Myocyte (in vitro differentiated cells): ENCODE results near the gene TRIM14. TPM values are rescaled to one million over a fixed set of nuclear protein-coding genes. Genes with fewer than 3 reads are reported as not detected.
"Not testable (repeated sequence)": the region's sequence is repeated elsewhere in the genome, so short reads cannot be mapped to it uniquely, and the experiment has no call there.

Experiments
- DNase-seq: peaks from one replicate; pipeline ENCODE4 v3.0.0-alpha.2; 2012; ENCODE audit warnings: low read depth
- total RNA-seq: library from RNA; depleted of rRNA; stranded (reverse); fragments of >200 nt; gene quantifications from 2 replicates; pipeline ENCODE4 v1.2.3, GENCODE V29; 2014

TRIM14 gene
- total RNA-seq, 1 donor from 2014 or later: 4.6 TPM

DNA sequence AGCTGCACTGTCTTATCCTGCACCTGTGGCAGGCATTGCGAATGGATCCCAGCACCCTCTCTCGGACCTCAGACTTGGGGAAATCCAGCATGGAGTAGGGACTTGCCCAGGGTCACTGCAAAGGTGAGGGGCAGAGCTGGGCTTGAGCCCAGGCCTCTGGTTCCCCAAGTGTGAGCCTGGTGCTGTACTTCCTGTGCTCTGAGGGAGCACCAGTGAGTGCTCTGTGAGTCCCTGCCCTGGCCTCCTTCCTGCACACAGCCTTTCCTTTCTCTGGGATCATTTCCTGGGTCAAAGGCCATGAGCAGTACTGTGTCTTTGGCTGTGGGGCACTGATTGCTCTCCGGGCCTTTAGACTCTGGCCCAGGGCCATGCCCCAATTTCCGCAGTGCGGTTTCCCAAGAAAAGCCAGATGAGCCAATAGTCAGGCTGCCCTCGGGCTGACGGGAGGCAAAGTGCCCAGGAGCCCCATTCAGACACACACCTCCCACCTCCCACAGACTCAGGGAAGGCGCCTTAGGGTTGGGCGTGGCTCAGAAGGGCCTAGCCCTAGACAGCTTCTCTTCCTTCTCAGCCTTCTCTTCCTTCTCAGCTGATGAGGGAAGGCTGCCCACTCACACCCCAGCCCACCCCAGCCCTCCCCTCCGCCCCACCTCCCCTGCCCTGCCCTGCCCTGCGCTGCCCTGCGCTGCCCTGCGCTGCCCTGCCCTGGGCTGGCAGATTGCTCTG is 23.3 kb upstream of the TRIM14 start:
- DNase-seq: no peak

DNA sequence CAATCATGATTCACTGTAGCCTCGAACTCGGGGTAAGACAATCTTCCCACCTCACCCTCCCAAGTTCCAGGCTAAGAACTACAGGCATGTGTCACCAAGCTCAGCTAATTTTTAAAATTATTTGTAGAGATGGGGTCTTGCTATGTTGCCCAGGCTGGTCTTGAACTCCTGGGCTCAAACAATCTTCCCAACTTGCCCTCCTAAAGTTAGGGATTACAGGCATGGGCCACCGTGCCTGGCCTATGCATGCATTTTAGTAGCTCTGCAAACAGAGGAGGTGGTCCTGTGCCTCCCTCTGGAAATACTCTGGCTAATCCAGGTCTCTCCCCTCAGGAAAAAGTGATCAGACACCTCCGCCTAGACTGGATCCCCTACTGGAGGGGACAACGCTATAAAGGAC is 21.5 kb upstream of the TRIM14 start:
- no peak for DNase-seq

DNA sequence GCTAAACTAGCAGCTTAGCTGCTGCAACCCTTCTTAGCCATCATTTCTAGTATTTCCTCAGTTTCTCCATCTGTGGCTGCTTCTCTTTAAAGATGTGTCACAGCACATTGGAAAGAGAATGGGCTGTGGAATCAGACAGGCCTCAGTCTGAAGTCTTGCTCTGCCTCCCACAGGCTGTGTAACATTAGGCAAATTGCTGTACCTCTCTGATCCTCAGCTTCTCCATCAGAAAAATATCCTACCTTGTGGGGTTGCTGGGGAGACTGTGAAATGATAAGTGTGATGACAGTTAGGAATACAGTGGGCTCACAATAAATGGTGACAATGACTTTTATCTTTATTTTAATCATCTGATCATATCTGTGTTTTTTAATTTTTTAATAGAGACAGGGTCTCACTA is 17.5 kb upstream of the TRIM14 start:
- no peak for DNase-seq

DNA sequence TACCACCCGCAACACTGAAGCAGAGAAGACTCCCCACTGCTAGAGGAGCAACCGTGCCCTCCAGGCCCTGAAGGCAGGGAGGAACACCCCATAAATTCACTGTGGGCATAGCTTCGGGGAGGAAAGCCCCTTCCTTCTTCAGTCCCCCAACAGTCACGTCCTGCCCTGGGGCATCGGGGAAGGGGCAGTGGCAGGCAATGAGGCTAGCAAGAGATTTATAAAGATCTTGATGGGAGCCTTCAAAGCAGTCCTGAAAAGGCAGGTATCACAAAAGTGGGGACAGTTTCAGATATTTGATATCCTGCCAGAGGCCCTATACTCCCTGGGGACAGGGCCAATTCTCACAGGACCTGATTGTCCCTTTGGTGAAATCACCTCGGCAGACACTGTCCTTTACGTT is 16.9 kb upstream of the TRIM14 start:
- no peak for DNase-seq

DNA sequence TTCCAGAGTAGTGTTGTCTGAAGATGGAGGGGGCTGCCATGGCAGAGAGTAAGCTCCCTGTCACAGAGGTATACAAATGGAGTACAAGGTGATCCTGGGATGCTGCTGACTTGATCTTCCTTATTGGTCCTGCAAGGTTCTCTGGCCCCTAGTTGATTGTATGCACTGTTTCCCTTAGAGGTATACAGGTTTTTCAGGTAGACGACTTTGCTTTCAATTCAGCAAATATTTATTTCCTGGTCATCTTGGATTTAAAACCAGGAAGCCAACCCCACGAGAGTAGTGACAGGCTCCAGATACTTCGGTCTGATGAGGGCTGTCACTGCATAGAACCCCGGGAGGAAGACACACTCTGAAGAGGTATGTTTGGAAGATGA is 16.5 kb upstream of the TRIM14 start:
- no peak for DNase-seq

DNA sequence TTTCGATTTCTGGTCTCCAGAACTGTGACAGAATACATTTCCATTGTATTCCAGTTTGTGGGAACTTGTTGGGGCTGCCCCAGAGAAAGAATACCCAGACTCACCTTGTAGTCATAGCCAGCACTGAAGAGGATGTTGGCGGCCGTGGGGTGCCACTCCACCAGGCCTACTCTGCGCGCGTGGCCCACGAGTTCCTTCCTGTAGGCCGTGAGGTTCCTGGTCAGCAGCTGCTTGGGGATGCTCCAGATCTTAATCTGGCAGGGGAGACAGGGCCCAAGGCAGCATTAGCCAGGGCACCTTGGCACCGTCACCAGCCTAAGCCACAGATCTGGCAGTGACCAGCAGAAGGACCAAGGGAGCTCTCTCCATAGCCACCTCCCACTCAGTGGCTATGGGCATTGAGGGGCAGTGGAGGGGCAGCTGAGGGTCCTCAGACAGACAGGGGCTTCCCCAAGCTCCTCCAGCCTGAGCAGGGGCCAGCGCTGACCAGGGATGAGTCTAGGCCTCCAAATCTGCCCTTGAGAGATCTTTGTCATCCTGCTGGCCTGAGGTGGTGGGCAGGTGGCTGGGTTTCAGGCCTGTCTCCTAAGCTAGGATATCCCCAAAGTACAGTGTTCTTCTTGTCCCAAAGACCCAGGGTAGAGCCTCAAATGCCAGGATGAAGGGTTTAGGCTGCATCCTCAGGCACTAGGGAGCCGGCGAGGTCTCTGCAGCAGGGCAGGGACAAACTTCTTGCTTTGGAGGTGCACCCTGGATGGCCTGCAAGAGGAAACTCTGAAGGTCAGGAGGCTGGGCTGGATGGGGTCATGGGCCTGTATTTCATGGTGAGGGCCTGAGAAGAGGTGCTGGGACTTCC is 15.9 kb upstream of the TRIM14 start:
- no peak for DNase-seq

DNA sequence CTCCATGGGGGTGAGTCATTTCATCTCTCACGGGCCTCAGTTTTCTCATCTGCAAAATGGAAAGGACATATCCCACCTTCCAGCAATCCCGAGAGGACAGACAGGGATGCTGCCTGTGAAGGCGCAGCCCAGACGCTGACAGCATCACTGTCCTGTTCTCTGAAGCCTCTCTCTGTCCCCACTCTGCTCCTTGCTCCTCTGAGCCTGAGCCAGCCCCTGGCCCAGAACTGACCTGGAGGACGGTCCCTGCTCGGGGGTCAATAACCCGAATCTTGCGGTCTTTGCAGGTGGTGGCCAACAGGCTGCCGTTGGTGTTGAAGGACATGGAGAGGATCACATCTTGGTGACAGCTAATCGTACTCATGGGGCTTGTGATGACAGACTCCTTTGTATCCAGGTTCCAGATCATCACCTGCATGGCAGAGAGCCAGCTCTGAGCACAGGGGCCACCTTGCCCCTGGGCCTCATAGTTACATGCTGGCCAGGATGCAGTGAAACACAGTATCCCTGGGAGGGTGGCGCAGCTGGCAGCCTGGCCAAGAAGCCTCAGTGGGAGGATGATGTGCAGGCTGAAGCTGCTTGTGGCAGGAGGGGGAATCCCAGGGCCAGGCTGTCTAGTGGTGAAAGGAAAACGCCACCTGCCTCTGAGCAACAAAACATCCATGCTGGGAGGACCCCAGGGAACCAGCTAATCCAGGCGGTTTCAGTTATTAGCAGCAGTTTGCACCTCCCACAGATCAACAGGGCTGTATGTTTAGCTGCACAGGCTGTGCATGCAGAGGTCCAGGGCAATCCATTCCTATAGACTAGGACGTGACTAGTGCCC is 14.0 kb upstream of the TRIM14 start:
- DNase-seq: peak; percentile 57

DNA sequence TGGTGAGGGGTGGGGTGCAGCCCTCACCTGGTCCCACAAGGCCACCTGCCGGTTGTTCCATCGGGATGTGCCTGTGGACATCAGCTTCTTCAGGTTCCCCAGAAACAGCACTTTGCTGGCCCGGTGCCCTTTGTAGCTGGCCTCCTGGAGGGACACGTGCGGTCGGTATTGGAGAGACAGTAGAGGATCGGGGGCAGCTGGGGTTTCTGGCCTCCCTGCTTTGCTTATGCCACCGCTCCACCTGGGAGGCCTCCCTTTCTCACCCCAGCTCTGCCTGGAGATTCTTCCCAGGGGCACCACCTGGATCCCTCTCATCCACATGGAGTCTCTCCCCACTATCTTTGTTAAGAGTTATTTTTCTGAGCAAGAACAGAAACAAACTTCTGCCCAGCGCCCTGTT is 13.1 kb upstream of the TRIM14 start:
- no peak for DNase-seq

DNA sequence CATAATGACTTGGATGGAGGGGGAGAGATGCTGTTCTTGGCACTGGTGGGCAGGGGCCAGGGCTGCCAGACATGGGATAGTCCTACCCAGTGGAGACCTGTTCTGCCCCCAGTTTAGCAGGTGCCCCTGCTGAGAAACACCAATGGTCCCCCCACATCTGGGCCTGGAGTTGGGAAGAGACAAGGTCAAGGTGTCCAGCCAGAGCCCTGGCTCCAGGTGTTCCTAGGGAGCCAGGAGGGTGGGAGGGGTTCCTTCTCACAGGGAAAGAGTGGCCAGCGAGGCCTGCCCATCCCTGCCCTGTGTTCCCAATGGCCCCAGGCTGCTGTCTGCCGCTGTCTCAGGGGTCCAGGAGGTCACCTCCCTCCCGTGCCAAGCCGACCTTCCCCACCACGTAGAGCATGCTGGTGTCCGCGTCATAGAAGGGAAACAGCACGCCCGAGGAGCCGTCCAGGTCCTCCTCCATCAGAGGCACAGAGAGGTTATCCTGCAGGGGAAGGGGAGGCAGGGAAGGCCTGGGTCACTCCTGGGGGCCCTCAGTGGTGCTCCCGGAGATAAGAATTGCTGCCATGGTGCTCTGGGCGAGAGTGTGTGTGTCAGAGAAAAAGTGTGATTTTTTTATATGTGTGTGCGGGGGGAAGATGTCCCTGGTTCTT is 11.7 kb upstream of the TRIM14 start:
- no peak for DNase-seq

DNA sequence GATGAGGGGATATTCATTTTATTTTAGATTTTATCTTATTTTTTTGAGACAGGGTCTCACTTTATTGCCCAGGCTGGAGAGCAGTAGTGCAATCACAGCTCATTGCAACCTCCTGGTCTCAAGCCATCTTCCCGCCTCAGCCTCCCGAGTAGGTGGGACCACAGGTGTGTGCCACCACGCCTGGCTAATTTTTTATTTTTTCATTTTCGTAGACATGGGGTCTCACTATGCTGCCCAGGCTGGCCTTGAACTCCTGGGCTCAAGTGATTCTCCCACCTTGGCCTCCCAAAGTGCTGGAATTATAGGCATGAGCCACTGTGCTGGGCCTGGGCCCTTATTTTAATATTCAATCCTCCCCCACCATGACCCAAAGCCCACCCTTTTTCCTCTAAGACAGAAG is 11.0 kb upstream of the TRIM14 start:
- not testable (repeated sequence) for DNase-seq

DNA sequence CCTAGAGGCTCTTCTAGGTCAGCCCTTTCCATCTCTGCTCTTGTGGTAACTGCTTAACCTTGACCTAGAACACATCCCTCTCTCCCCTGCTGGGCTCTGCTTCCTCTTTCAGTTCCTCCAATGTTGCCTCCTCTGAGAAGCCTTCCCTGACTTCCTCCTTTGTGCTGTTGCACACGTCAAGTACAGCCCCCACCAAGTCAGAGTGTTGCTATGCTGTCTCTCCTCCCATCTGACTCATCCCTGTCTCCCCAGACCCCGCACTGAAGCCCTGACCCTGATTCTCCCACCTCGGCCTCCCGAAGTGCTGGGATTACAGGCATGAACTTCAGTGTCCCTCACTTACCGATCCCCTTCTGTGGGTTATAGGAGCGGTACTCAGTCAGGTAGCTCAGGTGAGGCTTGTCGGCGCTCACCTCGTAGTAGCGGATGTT is 10.4 kb upstream of the TRIM14 start:
- no peak for DNase-seq

DNA sequence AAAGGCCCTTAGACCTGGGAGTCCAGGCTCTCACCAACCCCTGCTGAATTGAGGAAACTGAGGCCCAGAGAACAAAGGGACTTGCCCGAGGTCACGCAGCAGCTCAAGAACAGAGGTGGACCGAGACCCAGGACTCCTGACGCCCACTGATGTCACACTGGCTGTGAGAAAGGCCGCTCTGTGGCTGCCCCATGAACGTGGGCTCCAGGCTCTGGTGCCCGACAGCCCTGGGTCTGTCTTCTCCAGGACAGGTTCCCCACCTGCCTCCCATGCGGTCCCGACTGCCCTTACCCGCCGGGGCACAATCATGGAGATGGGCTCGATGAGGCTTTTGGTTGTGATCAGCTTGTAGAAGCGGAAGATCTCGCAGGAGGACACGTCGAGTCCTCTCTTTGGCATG is 9.3 kb upstream of the TRIM14 start:
- DNase-seq: no peak

DNA sequence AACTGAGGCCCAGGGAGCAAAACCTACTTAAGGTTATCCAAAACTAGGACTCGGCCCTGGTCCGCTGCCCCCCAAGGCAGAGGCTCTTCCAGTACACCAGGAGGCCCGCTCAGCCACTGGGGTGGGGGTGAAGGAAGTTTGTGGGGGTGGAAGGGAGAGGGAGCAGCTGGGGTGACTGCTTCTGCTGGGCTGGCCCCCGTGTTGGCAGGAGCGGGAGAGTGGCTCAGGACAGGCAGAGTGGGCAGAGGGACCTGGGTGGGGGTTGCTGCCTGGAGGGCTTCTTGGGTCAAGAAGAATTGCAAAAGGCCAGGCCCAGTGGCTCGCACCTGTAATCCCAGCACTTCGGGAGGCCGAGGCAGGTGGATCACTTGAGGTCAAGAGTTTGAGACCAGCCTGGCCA is 8.2 kb upstream of the TRIM14 start:
- no peak for DNase-seq

DNA sequence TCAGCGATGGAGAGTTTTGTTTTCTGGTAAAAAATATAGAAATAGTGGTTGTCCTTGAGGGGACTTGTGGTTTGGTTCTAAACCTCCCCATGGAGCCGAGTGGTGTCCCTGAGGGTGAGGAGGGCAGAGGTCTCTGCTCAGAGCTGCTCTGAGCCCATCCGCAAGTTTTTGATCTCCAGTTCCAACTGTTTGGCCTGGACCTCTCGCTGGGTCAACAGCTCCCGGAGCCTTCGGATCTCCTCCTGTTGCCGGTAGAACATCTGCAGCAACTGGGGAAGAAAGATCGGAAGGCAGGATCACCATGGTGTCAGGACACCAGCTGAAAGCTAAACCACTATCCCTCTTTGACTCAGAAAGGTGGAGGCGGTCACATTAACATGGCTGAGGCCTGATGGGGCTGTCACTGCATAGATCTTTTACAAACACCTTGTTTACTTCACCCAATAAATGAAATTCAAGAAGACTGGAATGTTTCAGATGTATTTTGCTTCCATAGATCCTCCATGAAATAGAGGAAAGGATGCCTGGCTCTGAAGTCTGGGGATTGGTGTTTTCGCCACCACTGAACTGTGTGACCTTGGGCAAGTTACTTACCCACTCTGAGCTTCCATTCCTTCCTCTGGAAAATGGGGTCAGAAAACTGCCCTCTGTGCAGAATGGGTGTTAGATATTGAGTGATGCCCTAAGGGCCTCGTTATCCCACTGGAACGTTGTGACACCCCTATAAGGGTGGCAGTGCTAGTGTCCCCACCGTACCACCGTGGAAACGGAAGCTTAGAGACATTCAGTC is 5.8 kb upstream of the TRIM14 start:
- DNase-seq: no peak

DNA sequence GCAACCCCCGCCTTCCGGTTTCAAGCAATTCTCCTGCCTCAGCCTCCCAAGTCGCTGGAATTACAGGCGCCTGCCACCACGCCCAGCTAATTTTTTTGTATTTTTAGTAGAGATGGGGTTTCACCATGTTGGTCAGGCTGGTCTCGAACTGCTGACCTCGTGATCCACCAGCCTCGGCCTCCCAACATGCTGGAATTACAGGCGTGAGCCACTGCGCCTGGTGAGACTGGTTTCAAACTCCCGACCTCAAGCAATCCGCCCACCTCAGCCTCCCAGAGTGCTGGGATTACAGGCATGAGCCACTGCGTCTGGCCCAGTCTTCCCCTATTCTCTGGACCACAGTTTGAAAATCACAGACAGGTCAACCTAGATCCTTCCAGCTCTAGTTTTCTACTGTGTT is 5.1 kb upstream of the TRIM14 start:
- not testable (repeated sequence) for DNase-seq

DNA sequence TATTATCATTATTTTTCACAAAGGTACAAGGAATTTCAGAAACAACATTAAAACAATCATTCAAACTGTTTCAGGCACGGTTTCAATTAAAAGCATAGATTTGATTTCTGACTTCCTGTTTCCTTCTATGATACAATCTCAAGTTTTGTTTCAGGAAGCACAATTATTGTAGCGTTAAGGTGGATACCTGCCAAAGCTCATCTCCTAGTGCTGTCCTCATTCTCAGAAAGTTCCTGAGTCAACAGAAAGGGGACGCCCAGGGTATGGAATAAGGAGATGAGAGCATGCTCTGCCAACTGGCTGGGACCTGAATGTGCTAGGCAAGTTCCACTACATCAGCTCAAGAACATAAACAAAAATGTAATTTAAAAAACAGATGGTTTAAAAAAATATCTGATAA is 2.0 kb upstream of the TRIM14 start:
- no peak for DNase-seq

DNA sequence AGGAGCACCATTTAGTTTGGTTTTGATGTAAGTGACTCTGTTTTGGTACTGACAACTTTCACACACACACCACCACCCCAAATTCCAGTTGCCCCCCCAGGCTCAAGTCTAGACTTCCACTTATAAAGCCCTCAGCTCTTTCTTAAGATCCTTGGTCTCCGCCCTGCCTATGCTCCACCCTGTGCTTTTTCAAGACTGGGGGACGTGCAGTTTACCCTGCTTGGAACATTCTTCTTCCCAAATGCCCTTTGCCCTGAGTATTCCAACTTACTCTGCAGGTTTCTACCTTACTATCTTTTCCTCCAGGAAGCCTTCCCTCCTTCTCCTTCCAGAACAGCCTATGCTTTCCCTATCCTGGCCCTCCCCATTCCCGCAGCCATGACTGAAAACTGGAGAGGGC is 1.5 kb upstream of the TRIM14 start:
- no peak for DNase-seq

DNA sequence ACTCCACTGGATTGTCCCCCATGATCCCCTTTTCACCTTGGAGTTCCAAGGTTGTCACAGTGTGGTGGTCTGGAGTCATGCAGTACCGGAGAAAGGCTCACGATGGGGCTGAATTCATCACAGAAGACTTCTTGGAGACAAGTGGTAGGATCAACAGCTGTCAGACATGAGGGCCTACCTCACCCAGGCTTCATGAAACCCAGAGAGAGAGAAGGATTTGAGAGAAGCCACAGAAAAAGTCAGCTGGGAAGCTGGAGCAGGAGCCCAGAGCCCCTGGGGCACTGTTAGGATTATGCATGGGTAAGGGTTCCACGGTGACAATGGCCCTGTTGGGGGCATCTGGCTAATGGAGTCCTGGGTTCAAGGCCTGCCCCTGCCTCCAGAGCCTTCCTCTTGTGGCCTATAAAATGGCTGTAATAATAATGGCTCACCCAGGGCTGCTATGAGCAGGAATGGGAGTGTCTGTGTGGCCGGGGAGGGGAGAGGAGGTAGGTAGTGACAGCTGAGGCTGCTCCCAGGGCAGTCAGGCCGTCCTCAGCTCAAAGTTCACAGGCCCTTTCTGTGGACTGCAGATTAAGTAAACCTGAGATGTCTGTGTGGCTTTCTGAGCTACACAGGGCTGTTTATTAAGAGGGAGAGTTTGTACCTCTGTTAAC is 910 bp downstream of the TRIM14 start:
- DNase-seq: peak; percentile 74

DNA sequence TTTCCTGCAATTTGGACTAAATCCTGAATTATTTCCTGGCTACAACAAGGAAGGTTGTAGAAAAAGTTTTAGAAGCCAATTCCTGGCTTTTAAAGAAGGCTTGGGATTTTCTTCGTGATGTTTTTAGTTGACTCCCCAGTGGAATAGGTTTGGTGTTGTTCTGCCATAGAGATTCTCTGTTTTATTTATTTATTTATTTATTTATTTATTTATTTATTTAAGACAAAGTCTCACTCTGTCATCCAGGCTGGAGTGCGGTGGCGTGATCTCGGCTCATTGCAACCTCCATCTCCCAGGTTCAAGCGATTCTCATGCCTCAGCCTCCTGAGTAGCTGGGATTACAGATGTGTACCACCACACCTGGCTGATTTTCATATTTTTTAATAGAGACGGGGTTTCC is 1.9 kb downstream of the TRIM14 start:
- not testable (repeated sequence) for DNase-seq

DNA sequence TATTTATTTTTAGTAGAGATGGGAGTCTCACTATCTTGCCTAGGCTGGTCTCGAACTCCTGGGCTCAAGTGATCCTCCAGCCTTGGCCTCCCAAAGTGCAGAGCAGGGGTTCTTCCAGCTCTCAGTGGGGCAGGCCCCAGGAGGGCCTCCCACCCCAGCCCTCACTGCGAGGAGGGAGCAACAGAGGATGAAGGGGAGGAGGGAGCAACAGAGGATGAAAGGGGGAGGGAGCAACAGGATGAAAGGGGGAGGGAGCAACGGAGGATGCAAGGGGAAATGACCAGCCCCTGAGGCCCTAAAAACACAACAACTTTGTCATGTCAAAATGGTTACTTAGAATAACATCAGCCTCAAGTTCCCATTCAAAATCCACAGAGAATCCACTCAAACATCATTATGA is 10.0 kb downstream of the TRIM14 start:
- no peak for DNase-seq
